Stimulated activated naive B cell treated with anti-CD40 and anti-IgM and Interleukin-4, amounts not matched to agents 10 μg/mL and 1 μg/mL and 100 μg/mL, for 72 hours (primary cell): ENCODE measurements around the gene CCDC63.

ENCODE experiments used
- ATAC-seq, 2 donors: fragments of 150-1000 bp; cut with Tn5 transposase; replicated peaks; 2 replicates each; pipeline ENCODE4 v1.10.0; 2021; ENCODE audit warnings: moderate library complexity in 1 of 2
- DNase-seq: peaks from one replicate; pipeline ENCODE4 v3.0.0; 2021
- H3K27ac Mint-ChIP-seq: one replicate; pipeline ENCODE4 v1.8.0; 2022; ENCODE audit warnings: mild to moderate bottlenecking, mixed read lengths
- H3K27me3 Mint-ChIP-seq, 2 donors: one replicate each; pipeline ENCODE4 v1.8.0; 2022; ENCODE audit warnings: mixed read lengths in 2 of 2
- H3K36me3 Mint-ChIP-seq, 2 donors: one replicate each; pipeline ENCODE4 v1.8.0; 2022; ENCODE audit warnings: mixed read lengths in 2 of 2, mild to moderate bottlenecking in 1 of 2
- H3K4me1 Mint-ChIP-seq, 2 donors: one replicate each; pipeline ENCODE4 v1.8.0; 2022; ENCODE audit warnings: mixed read lengths in 2 of 2, mild to moderate bottlenecking in 1 of 2
- H3K4me3 Mint-ChIP-seq, 2 donors: one replicate each; pipeline ENCODE4 v1.8.0; 2022; ENCODE audit warnings: mild to moderate bottlenecking in 2 of 2, mixed read lengths in 2 of 2, moderate library complexity in 1 of 2
- H3K9me3 Mint-ChIP-seq, 2 donors: one replicate each; pipeline ENCODE4 v1.8.0; 2022; ENCODE audit warnings: mixed read lengths in 2 of 2, mild to moderate bottlenecking in 1 of 2

CCDC63 gene

DNA sequence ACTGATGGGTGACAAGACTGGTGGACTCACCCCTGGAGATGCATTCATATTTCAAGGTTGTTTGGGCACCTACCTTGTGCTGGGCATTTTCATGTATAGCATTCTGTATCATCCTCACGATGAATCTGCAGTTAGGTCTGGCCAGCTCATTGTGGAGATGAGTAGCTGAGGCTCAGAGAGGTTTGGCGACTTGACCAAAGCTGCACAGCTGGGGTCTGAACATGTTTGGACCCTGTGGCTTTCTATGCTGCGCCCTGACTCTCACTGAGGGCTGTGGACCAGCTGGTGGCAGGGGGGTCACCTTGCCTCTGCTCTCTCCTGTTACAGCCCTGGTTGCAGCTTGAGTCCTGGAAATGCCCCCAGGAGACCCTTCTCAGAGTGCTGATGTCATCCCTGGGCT is 24.9 kb upstream of the CCDC63 start:
- DNase-seq (no peak), ATAC-seq (no peak)
- Mint-ChIP-seq H3K4me3 (no peak overlapping the region), H3K27ac (no peak overlapping the region), H3K4me1 (peaks cover 6 to 12% of the 10 kb centered on the region in 2 donors), H3K27me3 (no peaks in the 10 kb centered on the region), H3K9me3 (peaks cover 2 to 4% of the 10 kb centered on the region in 2 donors), H3K36me3 (no peaks in the 10 kb centered on the region)

DNA sequence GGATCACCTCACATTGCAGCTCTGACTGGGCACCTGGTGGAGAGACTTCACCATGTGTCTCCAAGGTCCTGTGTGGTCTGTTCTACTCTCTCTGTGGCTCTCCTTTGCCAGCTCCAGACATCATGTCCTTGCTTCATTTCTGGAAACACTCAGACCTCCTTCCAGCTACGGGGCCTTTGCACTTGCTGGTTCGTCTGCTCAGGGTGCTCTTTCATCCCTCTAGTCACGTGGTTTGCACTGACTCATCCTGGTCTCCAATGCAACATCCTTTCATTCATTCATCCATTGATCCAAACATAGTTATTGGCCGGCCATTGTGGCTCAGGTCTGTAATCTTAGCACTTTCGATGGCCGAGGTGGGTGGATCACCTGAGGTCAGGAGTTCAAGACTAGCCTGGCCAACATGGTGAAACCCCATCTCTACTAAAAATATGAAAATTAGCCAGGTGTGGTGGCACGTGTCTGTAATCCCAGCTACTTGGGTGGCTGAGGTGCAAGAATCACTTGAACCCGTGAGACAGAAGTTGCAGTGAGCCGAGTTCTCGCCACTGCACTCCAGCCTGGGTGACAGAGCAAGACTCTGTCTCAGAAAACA is 23.9 kb upstream of the CCDC63 start:
- no peak for DNase-seq

DNA sequence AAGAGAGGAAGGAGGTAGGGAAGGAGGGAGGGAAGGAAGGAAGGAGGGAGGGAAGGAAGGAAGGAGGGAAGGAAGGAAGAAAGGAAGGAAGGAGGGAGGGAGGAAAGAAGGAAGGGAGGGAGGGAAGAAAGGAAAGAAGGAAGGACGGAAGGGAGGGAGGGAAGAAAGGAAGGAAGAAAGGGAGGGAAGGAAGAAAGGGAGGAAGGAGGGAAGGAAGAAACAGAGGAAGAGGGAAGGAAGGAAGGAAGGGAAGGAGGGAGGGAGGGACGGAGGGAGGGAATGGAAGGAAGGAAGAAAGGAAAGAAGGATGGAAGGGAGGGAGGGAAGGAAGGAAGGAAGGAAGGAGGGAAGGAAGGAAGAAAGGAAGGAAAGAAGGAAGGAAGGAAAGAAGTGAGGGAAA is 22.4 kb upstream of the CCDC63 start:
- no peak overlapping the region for H3K4me3 Mint-ChIP-seq
- no peaks in the 10 kb centered on the region for H3K36me3 Mint-ChIP-seq
- peaks cover 2 to 4% of the 10 kb centered on the region in 2 donors for H3K9me3 Mint-ChIP-seq
- no peak overlapping the region for H3K27ac Mint-ChIP-seq
- ATAC-seq (no peak), DNase-seq (no peak)
- peaks cover 9 to 14% of the 10 kb centered on the region in 2 donors for H3K4me1 Mint-ChIP-seq
- peaks cover 4 to 6% of the 10 kb centered on the region in 2 donors for H3K27me3 Mint-ChIP-seq

More for the DNA sequence above, 23.9 kb upstream of the CCDC63 start:
- peaks cover 9 to 14% of the 10 kb centered on the region in 2 donors for H3K4me1 Mint-ChIP-seq
- H3K4me3 Mint-ChIP-seq: no peak overlapping the region
- ATAC-seq: no peak
- peaks cover 2 to 4% of the 10 kb centered on the region in 2 donors for H3K9me3 Mint-ChIP-seq
- H3K36me3 Mint-ChIP-seq: no peaks in the 10 kb centered on the region
- peaks cover 4 to 5% of the 10 kb centered on the region in 2 donors for H3K27me3 Mint-ChIP-seq
- H3K27ac Mint-ChIP-seq: no peak overlapping the region

DNA sequence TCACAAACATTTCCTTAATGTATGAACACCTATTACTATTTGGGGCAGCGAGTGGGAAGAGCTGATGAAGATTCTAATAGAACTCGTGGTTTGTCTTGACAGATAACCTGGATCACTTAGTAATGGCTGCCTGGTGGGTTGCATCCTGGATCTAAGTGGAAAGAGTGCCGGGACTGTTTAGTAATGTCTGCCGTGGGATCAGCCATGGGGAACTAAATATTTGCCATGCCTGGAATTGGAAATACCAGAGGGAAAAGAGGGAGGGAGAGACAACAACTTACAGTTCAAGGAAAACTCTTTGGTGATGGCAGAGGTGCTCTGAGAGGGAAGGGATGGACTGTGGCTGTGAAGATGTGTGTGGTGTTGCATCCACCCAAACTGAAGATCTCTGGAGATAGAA is 21.3 kb upstream of the CCDC63 start:
- no peak for ATAC-seq
- peaks cover 9 to 14% of the 10 kb centered on the region in 2 donors for H3K4me1 Mint-ChIP-seq
- no peaks in the 10 kb centered on the region for H3K36me3 Mint-ChIP-seq
- no peak overlapping the region for H3K27ac Mint-ChIP-seq
- H3K9me3 Mint-ChIP-seq: peaks cover 2 to 4% of the 10 kb centered on the region in 2 donors
- H3K27me3 Mint-ChIP-seq: peaks cover 4 to 6% of the 10 kb centered on the region in 2 donors
- no peak for DNase-seq
- no peak overlapping the region for H3K4me3 Mint-ChIP-seq

DNA sequence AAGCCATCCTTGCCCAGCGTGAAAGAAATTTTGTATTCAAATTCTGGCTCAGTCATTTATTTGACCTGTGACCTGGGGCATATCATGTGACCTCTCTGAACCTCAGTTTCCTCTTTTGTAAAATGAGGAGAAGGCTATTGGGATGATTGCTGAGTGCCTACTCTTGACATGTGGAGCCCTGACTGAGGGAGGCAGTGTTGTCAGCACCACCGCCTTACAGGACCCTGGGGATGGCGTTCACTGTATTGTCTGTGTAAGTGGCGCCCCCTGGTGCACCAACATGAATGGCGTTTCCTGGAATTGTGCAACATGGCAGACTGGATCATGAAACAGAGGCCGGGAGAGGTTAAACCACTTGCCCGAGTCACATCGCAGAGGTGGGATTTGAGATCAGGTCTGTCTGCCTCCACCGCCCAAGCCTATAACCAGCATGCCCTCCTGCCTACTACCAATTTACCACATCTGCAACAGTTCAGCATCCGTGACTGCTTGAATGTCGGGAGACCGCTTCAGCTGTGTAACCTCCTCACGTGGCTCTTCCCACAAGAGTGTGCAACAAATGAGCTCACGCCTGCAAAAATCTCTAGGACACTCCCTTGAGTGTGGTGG is 20.1 kb upstream of the CCDC63 start:
- Mint-ChIP-seq H3K36me3 (no peaks in the 10 kb centered on the region), H3K9me3 (no peaks in the 10 kb centered on the region), H3K4me3 (peak overlapping the region; percentile 75 to 82), H3K27ac (peak overlapping the region; percentile 42), H3K4me1 (peaks cover 9 to 12% of the 10 kb centered on the region in 2 donors), H3K27me3 (peaks cover 4 to 6% of the 10 kb centered on the region in 2 donors)
- peak; percentile 99 for ATAC-seq
- peak; percentile 78 for DNase-seq

DNA sequence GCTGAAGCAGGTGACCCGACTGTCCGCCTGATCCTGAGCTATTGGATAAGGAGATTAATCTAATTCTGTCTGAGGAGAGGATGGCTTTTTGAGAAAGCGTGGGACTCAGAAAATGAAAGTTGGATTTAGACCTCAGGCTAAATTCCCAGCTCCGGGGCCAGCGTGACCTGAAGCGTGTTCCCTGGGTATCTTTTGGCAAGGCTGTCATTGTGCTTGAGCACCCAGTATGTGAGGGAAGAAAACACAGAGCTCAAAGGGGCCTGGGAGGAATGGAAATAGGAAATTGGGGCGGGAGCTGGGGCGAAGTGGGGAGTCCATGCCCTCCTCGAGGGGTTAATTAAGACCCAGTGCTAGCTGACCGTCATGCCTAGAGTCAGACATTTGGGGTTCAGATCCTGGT is 17.5 kb upstream of the CCDC63 start:
- peaks cover 8 to 11% of the 10 kb centered on the region in 2 donors for H3K27me3 Mint-ChIP-seq
- peak overlapping the region; percentile 54 for H3K27ac Mint-ChIP-seq
- H3K4me3 Mint-ChIP-seq: no peak overlapping the region
- H3K36me3 Mint-ChIP-seq: no peaks in the 10 kb centered on the region
- peaks cover 9% of the 10 kb centered on the region in 2 donors for H3K4me1 Mint-ChIP-seq
- ATAC-seq (no peak), DNase-seq (no peak)
- no peaks in the 10 kb centered on the region for H3K9me3 Mint-ChIP-seq

DNA sequence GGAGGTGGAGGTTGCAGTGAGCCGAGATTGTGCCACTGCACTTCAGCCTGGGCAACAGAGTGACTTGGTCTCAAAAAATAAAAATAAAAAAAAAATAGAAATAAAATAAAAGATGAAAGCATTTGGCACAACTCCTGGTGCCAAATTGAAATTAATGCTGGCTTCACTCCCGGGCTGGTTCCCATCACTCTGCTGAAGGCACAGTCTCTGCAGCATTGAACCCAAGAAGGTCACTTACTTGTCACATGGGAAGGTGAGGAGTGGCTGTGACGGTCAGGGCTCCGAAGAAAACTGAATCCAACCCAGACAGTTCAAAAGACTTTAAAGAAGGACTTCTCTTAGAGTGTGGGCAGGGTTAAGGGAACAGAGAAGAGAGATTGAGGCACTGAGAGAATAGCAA is 10.5 kb upstream of the CCDC63 start:
- ATAC-seq (no peak), DNase-seq (no peak)
- Mint-ChIP-seq H3K4me1 (no peaks in the 10 kb centered on the region), H3K4me3 (no peak overlapping the region), H3K27me3 (peaks cover 9 to 11% of the 10 kb centered on the region in 2 donors), H3K27ac (no peak overlapping the region), H3K9me3 (no peaks in the 10 kb centered on the region), H3K36me3 (no peaks in the 10 kb centered on the region)

DNA sequence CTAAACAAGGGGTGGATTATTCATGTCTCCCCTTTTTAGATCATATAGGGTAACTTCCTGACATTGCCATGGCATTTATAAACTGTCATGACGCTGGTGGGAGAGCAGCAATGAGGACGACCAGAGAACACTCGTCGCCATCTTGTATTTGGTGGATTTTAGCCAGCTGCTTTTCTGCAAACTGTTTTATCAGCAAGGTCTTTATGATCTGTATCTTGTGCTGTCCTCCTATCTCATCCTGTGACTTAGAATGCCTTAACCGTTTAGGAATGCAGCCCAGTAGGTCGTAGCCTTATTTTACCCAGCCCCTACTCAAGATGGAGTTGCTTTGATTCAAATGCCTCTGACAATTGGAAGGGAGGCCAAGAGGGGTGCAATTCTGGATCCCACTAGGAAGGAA is 5.8 kb upstream of the CCDC63 start:
- H3K9me3 Mint-ChIP-seq: no peaks in the 10 kb centered on the region
- peaks cover 5 to 12% of the 10 kb centered on the region in 2 donors for H3K27me3 Mint-ChIP-seq
- ATAC-seq (no peak), DNase-seq (no peak)
- H3K27ac Mint-ChIP-seq: no peak overlapping the region
- no peak overlapping the region for H3K4me3 Mint-ChIP-seq
- no peaks in the 10 kb centered on the region for H3K36me3 Mint-ChIP-seq
- H3K4me1 Mint-ChIP-seq: no peaks in the 10 kb centered on the region

DNA sequence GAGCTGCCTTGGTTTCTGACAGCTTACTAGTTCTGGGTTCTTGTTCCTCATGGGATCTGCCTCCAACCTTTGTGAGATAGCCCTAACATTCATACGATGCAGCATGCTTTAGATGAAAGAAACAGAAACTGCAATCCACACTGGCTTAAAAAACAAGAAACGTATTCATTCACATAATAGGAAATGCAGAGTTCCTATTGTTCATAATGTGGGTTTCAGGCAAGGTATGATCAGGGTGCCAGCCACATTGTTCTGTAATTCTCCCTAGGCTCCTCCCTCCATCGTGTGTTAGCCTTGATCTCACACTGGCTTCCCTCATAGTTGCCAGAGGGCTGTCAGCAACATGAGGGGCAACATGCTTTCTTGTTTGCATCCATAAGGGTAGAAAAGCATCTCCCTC is 2.7 kb upstream of the CCDC63 start:
- ATAC-seq: no peak
- Mint-ChIP-seq H3K9me3 (no peaks in the 10 kb centered on the region), H3K4me3 (no peak overlapping the region), H3K27me3 (peaks cover 12 to 33% of the 10 kb centered on the region in 2 donors), H3K27ac (no peak overlapping the region), H3K4me1 (peaks cover 4 to 15% of the 10 kb centered on the region in 2 donors), H3K36me3 (no peaks in the 10 kb centered on the region)
- no peak for DNase-seq

DNA sequence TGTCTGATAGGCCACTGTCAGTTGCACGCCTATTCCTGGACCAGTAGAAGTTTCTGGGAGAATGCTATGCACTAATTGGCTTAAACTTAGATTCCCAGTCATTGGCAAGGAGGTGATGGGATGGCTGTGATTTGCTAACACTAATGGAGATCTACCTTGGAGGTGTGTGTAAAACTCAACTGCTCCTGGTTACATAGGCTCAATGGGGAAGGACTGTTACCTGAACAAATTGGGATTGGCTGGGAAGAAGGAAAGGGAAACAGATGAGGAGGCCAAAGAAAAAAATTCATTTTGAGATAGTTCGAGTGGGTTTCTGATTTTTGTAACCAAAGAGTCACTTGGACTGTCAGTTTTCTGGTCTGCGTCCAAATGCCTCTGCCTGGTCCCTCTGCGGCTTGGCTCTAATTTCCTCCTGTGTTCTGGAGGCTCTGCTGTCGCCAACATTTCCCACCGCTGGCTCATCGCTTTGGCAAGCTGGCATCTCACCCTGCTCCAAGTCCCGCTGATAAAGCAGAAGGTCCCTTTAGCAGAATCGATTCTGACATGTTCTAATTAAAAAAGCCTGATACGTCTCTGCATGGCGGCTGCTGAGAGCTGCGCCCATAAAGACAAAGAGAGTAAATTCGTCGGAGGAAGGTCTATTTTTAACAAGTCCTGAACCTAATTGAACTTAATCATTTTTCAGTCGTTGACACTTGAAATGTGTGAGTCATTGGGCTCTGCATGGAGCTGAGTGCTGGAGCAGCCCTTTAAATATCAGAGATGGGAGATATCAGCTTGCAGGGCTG is 2.0 kb upstream of the CCDC63 start:
- peaks cover 7 to 20% of the 10 kb centered on the region in 2 donors for H3K4me1 Mint-ChIP-seq
- H3K9me3 Mint-ChIP-seq: peaks cover 0 to under 1% of the 10 kb centered on the region in 2 donors
- DNase-seq (no peak), ATAC-seq (no peak)
- peaks cover 12 to 28% of the 10 kb centered on the region in 2 donors for H3K27me3 Mint-ChIP-seq
- H3K36me3 Mint-ChIP-seq: no peaks in the 10 kb centered on the region
- H3K4me3 Mint-ChIP-seq: no peak overlapping the region
- H3K27ac Mint-ChIP-seq: no peak overlapping the region

DNA sequence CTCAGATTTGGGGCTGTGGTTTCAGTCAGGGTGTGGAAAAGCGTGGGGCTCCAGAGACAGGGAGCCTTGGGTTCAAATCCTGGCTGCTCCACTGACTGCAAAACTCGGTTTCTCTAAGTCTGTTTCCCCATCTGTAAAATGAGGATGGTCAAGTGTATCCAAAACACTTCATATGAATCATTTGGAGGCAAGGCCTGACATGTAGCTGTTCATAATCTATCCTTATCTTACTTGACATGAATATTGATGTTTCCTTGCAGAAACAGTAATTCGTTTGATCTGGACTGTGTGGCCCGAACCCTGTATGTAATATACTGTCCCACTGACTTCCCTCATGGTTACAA is 1.5 kb upstream of the CCDC63 start:
- Mint-ChIP-seq H3K27ac (no peak overlapping the region), H3K27me3 (peaks cover 12 to 28% of the 10 kb centered on the region in 2 donors), H3K4me3 (no peak overlapping the region), H3K36me3 (no peaks in the 10 kb centered on the region), H3K9me3 (peaks cover 0 to 2% of the 10 kb centered on the region in 2 donors), H3K4me1 (peaks cover 11 to 24% of the 10 kb centered on the region in 2 donors)
- no peak for ATAC-seq
- no peak for DNase-seq

DNA sequence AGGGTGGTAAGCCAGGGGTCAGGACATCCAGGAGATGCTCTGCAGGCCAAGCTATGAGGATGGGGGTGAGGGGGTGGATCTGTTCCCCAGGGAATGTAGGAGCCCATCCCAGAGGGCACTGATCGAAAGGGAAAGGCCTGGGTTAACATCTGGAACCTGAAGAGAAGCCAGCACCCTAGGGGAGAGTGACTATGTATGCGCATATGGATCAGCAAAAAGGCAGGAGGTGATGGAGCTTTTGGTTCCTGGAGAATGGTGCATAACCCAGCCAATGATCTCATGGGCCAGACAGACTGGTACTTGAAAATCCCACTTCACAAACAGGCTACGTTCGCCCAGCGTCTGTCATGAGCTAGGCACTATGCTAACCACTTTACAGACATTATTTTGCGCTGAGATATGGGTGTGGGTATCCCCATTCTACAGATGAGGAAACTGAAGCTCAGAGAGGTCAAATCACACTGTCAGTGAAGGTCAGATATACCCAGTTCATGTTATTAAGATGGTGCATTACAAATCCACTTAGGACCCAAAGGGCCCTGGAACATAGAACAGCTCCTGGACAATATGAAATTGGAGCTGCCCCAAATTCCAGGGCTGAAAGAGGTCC is 1.6 kb downstream of the CCDC63 start:
- H3K36me3 Mint-ChIP-seq: no peaks in the 10 kb centered on the region
- H3K9me3 Mint-ChIP-seq: peaks cover 0 to 2% of the 10 kb centered on the region in 2 donors
- peaks cover 19 to 38% of the 10 kb centered on the region in 2 donors for H3K27me3 Mint-ChIP-seq

DNA sequence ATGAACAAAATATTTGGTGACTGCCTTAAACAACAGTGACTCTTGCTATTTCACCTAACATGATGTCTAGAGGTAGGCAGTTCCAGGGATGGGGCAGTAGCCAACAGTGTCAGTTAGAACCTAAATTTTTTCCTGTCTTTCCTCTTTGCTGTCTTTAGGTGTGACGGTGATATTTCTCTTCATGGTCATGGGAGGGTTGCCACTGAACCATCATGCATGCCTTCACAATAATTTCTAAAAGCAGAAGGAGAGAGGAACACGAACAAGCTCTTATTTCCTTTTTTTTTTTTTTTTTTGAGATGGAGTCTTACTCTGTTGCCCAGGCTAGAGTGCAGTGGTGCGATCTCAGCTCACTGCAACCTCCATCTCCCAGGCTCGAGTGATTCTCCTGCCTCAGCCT is 2.4 kb downstream of the CCDC63 start:
- Mint-ChIP-seq H3K36me3 (no peaks in the 10 kb centered on the region), H3K9me3 (peaks cover 0 to 2% of the 10 kb centered on the region in 2 donors), H3K27me3 (peaks cover 24 to 35% of the 10 kb centered on the region in 2 donors), H3K4me3 (no peak overlapping the region), H3K4me1 (peaks cover 11 to 24% of the 10 kb centered on the region in 2 donors), H3K27ac (no peak overlapping the region)
- ATAC-seq (no peak), DNase-seq (no peak)

More for the DNA sequence above, 1.6 kb downstream of the CCDC63 start:
- DNase-seq (no peak), ATAC-seq (no peak)
- Mint-ChIP-seq H3K4me1 (peaks cover 11 to 24% of the 10 kb centered on the region in 2 donors), H3K27ac (no peak overlapping the region), H3K4me3 (no peak overlapping the region)

DNA sequence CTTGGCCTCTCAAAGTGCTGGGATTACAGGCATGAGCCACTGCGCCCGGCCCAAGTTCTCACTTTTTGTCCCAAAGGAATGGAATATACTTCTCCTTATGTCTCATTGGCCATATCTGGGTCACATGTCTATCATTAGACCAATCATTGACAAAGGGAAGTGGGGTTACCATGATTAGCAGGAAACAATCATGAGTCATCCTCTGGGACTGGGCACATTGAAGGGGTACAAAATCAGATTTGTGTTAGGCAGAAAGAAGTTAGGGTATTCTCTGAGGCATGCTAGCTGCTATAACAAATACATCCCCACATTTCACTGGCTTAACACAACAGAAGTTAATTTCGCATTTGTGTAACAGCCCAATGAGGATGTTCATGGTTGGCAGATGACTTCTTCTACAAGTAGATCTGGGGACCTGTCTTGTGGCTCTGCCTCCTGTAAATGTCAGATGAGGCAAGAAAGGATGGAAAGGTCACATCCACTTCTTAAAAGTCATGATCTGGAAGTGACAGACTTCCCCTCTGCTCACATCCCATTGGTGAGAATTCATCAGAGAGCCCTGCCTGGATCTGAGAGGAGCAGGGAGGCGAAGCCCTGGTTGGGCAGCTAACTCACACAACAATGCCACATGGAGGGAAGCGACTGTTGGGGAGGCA is 3.1 kb downstream of the CCDC63 start:
- Mint-ChIP-seq H3K36me3 (no peaks in the 10 kb centered on the region), H3K4me3 (no peak overlapping the region), H3K4me1 (peaks cover 11 to 24% of the 10 kb centered on the region in 2 donors), H3K9me3 (peaks cover 0 to 2% of the 10 kb centered on the region in 2 donors), H3K27ac (no peak overlapping the region), H3K27me3 (peaks cover 24 to 35% of the 10 kb centered on the region in 2 donors)
- ATAC-seq: no peak
- no peak for DNase-seq
